Peyer's patch (tissue), 4 donors: ENCODE results near the gene PCYT1B. TPM values are rescaled to one million over a fixed set of nuclear protein-coding genes. Genes with fewer than 3 reads are reported as not detected.

Experiments used
- DNase-seq, 3 donors: peaks; one replicate each; pipeline ENCODE4 v3.0.0-alpha.2; 2017 to 2019
- H3K27ac ChIP-seq, 4 donors: fragments of 200-600 bp; sonication (generic); one replicate each; pipeline ENCODE4 v1.5.1; 2016 to 2019
- H3K27me3 ChIP-seq, 2 donors: fragments of 200-600 bp; sonication (generic); one replicate each; pipeline ENCODE4 v1.5.1; 2019
- H3K36me3 ChIP-seq, 3 donors: fragments of 200-600 bp; sonication (generic); one replicate each; pipeline ENCODE4 v1.5.1; 2016 to 2019
- H3K4me1 ChIP-seq, 4 donors: fragments of 200-600 bp; sonication (generic); one replicate each; pipeline ENCODE4 v1.5.1; 2016 to 2019
- H3K4me3 ChIP-seq, 4 donors: fragments of 200-600 bp; sonication (generic); 1 replicate in 3 of 4; 2 replicates in 1 of 4; pipeline ENCODE4 v1.5.1; 2016 to 2019; ENCODE audit warnings: mild to moderate bottlenecking in 1 of 4
- H3K9me3 ChIP-seq, 4 donors: fragments of 200-600 bp; sonication (generic); one replicate each; pipeline ENCODE4 v1.5.1; 2016 to 2019; ENCODE audit warnings: mild to moderate bottlenecking in 1 of 4
- POLR2A ChIP-seq, 2 donors: fragments of 450-650 bp; IDR thresholded peaks; one replicate each; pipeline ENCODE4 v1.5.1; 2017; ENCODE audit warnings: antibody characterized with exemption in 2 of 2, mild to moderate bottlenecking in 2 of 2, moderate library complexity in 2 of 2
- total RNA-seq, 4 donors: library from RNA; depleted of rRNA; stranded (reverse); fragments of >200 nt; gene quantifications; one replicate each; pipeline ENCODE4 v1.1.0, GENCODE V29; 2016
- TF ChIP-seq, protein P1 (sequence below), 6 experiments: fragments of 450-650 bp in 4 of 6; fragments of 200-600 bp in 2 of 6; sonication (generic) in 1 of 6; IDR thresholded peaks; one replicate each; pipeline ENCODE4 v1.5.1; 2017 to 2019; ENCODE audit warnings: antibody characterized with exemption in 6 of 6, mild to moderate bottlenecking in 3 of 6, moderate library complexity in 1 of 6

The PCYT1B gene
- total RNA-seq, 4 donors from 2014 or later, result not detected

DNA sequence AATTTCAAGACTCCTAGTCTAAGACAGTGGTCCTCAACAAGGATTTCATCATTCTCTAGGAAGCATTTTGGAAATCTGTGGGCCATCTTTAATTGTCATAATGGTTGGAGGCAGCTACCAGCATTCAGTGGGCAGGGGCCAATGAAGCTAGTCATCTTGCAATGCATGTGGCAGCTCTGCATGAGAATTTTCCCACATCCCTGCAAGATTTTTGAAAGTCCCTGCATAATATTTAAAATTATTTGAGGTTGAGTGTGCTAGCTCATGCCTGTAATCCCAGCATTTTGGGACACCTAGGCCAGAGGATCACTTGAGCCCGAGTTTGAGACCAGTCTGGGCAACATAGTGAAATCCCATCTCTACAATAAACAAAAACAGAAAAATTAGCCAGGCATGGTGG lies 44.0 kb downstream of the PCYT1B start:
- H3K4me3 ChIP-seq, result no peak overlapping the region
- H3K36me3 ChIP-seq, result no peaks in the 10 kb centered on the region
- H3K27ac ChIP-seq, result no peak overlapping the region
- no peaks in the 10 kb centered on the region for H3K9me3 ChIP-seq
- TF ChIP-seq, protein P1, sequence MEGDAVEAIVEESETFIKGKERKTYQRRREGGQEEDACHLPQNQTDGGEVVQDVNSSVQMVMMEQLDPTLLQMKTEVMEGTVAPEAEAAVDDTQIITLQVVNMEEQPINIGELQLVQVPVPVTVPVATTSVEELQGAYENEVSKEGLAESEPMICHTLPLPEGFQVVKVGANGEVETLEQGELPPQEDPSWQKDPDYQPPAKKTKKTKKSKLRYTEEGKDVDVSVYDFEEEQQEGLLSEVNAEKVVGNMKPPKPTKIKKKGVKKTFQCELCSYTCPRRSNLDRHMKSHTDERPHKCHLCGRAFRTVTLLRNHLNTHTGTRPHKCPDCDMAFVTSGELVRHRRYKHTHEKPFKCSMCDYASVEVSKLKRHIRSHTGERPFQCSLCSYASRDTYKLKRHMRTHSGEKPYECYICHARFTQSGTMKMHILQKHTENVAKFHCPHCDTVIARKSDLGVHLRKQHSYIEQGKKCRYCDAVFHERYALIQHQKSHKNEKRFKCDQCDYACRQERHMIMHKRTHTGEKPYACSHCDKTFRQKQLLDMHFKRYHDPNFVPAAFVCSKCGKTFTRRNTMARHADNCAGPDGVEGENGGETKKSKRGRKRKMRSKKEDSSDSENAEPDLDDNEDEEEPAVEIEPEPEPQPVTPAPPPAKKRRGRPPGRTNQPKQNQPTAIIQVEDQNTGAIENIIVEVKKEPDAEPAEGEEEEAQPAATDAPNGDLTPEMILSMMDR (IDR thresholded peaks at IDR 0.05), result no peak
- no peak for TF ChIP-seq POLR2A (IDR thresholded peaks at IDR 0.05)
- no peak for DNase-seq
- no peaks in the 10 kb centered on the region for H3K4me1 ChIP-seq
- no peaks in the 10 kb centered on the region for H3K27me3 ChIP-seq

DNA sequence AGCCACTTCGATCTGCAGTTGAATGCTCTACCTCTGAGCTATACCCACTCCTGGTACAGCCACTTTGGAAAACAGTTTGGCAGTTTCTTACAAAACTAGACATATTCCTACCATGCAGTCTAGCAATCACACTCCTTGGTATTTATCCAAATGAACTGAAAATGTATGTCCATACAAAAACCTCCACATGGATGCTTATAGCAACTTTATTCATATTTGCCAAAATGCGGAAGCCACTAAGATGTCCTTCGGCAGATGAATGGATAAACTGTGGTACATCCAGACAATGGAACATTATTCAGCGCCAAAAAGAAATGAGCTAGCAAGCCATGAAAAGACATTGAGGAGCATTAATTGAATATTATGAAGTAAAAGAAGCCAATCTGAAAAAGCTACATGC lies 45.3 kb downstream of the PCYT1B start:
- no peak overlapping the region for H3K27ac ChIP-seq
- H3K9me3 ChIP-seq, result no peaks in the 10 kb centered on the region
- DNase-seq, result no peak
- H3K4me1 ChIP-seq, result no peaks in the 10 kb centered on the region
- no peaks in the 10 kb centered on the region for H3K36me3 ChIP-seq
- H3K4me3 ChIP-seq, result no peak overlapping the region
- no peaks in the 10 kb centered on the region for H3K27me3 ChIP-seq
- TF ChIP-seq, protein P1 (IDR thresholded peaks at IDR 0.05), result no peak
- TF ChIP-seq POLR2A (IDR thresholded peaks at IDR 0.05), result no peak

DNA sequence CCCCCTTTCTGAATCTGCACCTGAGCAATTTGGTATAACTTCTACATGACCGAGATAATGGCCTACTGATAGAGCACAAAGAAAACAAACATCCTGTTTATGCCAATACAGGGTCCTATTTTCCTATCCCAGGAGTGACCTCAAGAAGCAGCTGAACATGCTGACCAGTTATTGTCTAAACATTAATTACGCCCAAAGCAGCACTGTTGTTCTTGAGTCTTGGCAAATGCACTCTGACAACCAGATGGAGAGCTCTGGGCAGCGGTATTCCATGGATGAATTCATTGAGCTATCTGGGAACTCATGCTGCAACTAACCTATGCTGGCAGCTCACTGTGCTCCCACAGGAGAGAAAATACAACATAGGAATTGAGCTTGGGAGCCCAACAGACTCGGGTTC lies 52.6 kb downstream of the PCYT1B start:
- H3K9me3 ChIP-seq, result no peaks in the 10 kb centered on the region
- no peaks in the 10 kb centered on the region for H3K27me3 ChIP-seq
- H3K4me3 ChIP-seq, result no peak overlapping the region
- no peaks in the 10 kb centered on the region for H3K4me1 ChIP-seq
- DNase-seq, result no peak
- no peak overlapping the region for H3K27ac ChIP-seq
- no peaks in the 10 kb centered on the region for H3K36me3 ChIP-seq
- no peak for TF ChIP-seq POLR2A (IDR thresholded peaks at IDR 0.05)
- TF ChIP-seq, protein P1 (IDR thresholded peaks at IDR 0.05), result no peak

DNA sequence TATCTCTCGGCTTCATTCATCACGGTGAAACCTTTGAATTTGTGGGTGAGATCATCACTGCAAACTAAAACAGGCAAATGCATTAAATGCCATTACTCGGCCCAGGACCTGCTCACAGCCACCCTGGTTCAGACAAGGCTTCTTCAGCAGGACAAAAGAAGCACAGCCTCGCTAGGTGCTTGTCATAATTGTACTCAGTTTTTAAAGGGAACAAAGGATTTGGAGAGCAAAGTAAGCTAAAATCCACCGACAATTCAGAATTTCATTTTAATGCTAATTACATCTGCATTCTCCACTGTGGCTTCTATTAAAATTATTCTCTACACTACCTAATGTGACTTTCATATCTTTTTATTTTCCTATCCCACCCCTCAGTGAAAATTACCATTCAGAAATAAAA lies 57.0 kb downstream of the PCYT1B start:
- Histone ChIP-seq H3K4me3 (no peak overlapping the region), H3K27me3 (no peaks in the 10 kb centered on the region), H3K9me3 (no peaks in the 10 kb centered on the region), H3K27ac (no peak overlapping the region), H3K4me1 (no peaks in the 10 kb centered on the region), H3K36me3 (no peaks in the 10 kb centered on the region)
- no peak for DNase-seq
- TF ChIP-seq, protein P1 (IDR thresholded peaks at IDR 0.05), result no peak
- TF ChIP-seq POLR2A (IDR thresholded peaks at IDR 0.05), result no peak

DNA sequence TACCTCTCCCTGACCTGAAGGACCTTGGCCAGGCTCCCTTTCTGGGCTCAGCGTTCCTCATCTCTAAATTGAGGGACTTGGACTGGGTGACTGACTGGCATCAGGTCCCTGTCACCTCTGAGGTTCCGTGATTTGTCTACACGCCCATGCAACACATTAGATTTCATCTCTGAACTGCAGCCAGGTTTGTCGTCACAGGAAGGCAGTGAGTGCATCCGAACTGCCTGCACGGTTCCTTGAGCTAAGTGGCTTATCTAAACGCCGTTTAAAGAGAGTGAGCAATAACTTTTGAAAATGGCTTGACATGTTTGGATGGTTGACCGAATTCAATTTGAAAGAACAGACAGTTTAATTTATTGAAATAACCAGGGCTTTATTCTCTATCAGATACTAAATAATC lies 70.1 kb downstream of the PCYT1B start:
- Histone ChIP-seq H3K4me3 (no peak overlapping the region), H3K27ac (no peak overlapping the region), H3K27me3 (no peaks in the 10 kb centered on the region), H3K9me3 (no peaks in the 10 kb centered on the region), H3K4me1 (no peaks in the 10 kb centered on the region), H3K36me3 (no peaks in the 10 kb centered on the region)
- no peak for DNase-seq
- TF ChIP-seq, protein P1 (IDR thresholded peaks at IDR 0.05), result no peak
- no peak for TF ChIP-seq POLR2A (IDR thresholded peaks at IDR 0.05)

DNA sequence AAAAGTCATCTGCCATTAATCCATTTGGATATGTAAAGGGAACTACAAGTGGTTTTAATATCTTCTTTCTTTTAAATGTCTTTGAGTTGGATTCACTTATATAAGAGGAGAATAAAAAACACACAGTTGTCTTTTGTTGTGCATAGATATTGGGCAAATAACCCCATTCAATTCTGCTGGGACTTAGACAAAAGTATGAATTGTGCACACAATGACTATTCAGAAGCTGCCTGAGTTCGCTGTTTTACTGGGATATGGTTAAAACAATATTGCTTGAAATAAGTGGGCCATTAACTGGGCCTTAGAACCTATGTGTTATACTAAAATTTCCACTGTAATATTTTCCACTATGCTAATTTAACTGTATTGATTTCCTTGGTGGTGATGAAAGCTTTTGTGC lies 71.7 kb downstream of the PCYT1B start:
- H3K9me3 ChIP-seq, result no peaks in the 10 kb centered on the region
- no peaks in the 10 kb centered on the region for H3K4me1 ChIP-seq
- TF ChIP-seq POLR2A (IDR thresholded peaks at IDR 0.05), result no peak
- TF ChIP-seq, protein P1 (IDR thresholded peaks at IDR 0.05), result no peak
- no peak overlapping the region for H3K27ac ChIP-seq
- no peaks in the 10 kb centered on the region for H3K36me3 ChIP-seq
- no peak overlapping the region for H3K4me3 ChIP-seq
- DNase-seq, result no peak
- no peaks in the 10 kb centered on the region for H3K27me3 ChIP-seq
